Effector memory CD4-positive, alpha-beta T cell (primary cell): ENCODE results near the gene ARHGDIG.

ENCODE experiments used
- DNase-seq, 3 donors: peaks; one replicate each; pipeline ENCODE4 v3.0.0-alpha.2; 2020
- H3K27ac ChIP-seq: 2 replicates; pipeline ENCODE4 v1.7.0; 2013; ENCODE audit warnings: mild to moderate bottlenecking, low read length, moderate library complexity; ENCODE audit not compliant: insufficient read depth, poor library complexity, severe bottlenecking
- H3K27me3 ChIP-seq: replicated peaks from 2 replicates; pipeline ENCODE4 v1.7.0; 2013; ENCODE audit warnings: mild to moderate bottlenecking, low read length; ENCODE audit not compliant: insufficient read depth, control insufficient read depth, poor library complexity, severe bottlenecking
- H3K36me3 ChIP-seq: 2 replicates; pipeline ENCODE4 v1.7.0; 2013; ENCODE audit warnings: mild to moderate bottlenecking, low read length, moderate library complexity; ENCODE audit not compliant: control insufficient read depth, insufficient read depth
- H3K4me1 ChIP-seq: 2 replicates; pipeline ENCODE4 v1.7.0; 2013; ENCODE audit warnings: low read length, mild to moderate bottlenecking; ENCODE audit not compliant: control insufficient read depth, insufficient read depth, poor library complexity, severe bottlenecking
- H3K4me3 ChIP-seq: 2 replicates; pipeline ENCODE4 v1.7.0; 2013; ENCODE audit warnings: low read length, low read depth, mild to moderate bottlenecking; ENCODE audit not compliant: insufficient read depth, poor library complexity, severe bottlenecking
- H3K9me3 ChIP-seq: 2 replicates; pipeline ENCODE4 v1.7.0; 2013; ENCODE audit warnings: mild to moderate bottlenecking, low read length, moderate library complexity; ENCODE audit not compliant: control insufficient read depth
- total RNA-seq, 3 donors: gene quantifications; one replicate each; lab custom pipeline; 2026; lab: John Stamatoyannopoulos, UW

The ARHGDIG gene
- 0 reads per million in 3 donors for total RNA-seq

DNA sequence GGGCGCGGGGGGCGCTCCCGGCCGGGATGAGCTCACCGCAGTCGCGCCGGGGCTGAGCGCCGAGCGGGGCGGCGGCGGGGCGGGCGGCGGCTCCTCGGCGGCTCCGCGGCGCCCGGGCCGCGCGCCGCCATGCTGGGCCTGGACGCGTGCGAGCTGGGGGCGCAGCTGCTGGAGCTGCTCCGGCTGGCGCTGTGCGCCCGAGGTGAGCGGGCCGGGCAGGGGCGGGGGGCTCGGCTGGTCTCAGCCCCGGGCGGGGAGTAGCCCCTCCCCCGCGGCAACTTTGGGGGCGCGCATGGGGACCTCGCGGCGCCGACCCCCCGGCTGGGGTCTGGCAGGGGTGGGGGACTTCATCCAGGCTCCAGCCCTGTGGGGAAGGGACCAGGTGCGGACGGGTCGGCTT is at the start of gene ARHGDIG:
Gene ARHGDIG, plus strand, starts transcription at position 40 of the 400 bp plus-strand sequence. Its CDS starts 90 bp downstream, at position 130.
- H3K27me3 ChIP-seq = peaks cover 16% of the 10 kb centered on the region
- H3K36me3 ChIP-seq = no peaks in the 10 kb centered on the region
- H3K4me3 ChIP-seq = peak within 1 kb of the TSS; percentile 25
- H3K4me1 ChIP-seq = peaks cover 24% of the 10 kb centered on the region
- H3K9me3 ChIP-seq = no peaks in the 10 kb centered on the region
- DNase-seq = no peak
- H3K27ac ChIP-seq = no peak within 1 kb of the TSS

DNA sequence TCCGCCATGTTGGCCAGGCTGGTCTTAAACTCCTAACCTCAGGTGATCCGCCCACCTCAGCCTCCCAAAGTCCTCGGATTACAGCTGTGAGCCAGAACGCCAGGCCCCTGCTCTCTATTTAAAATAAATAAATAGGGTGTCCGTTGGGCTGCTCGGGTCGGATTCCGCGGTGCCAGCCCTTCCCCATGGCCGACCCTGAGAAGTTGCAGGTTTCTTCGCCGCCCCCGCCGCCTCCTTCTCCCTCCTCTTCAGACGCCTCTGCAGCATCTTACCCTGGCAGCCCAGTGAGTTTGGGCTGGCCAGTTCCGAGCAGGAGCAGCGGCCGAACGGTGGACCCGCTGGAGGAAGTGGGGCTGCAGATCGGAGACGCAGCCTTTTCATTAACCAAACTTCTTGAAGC is 49.4 kb upstream of the ARHGDIG start:
- no peak overlapping the region for H3K4me3 ChIP-seq
- peaks cover 5% of the 10 kb centered on the region for H3K4me1 ChIP-seq
- no peak for DNase-seq
- peaks cover 17% of the 10 kb centered on the region for H3K36me3 ChIP-seq
- H3K27ac ChIP-seq = no peak overlapping the region
- H3K27me3 ChIP-seq = no peaks in the 10 kb centered on the region
- no peaks in the 10 kb centered on the region for H3K9me3 ChIP-seq

- no peaks in the 10 kb centered on the region for H3K36me3 ChIP-seq
- H3K27ac ChIP-seq = peak within 1 kb of the TSS; percentile 97
- H3K4me3 ChIP-seq = peak within 1 kb of the TSS; percentile 73
- no peaks in the 10 kb centered on the region for H3K27me3 ChIP-seq
- no peaks in the 10 kb centered on the region for H3K9me3 ChIP-seq
- peak; percentile 87 to 92 (median 89) for DNase-seq
- no peaks in the 10 kb centered on the region for H3K4me1 ChIP-seq
These were observed 45.7 kb upstream of the ARHGDIG start, which contains the start of gene FAM234A for GRCh38 chr16:234468-235305. Gene FAM234A, plus strand, starts transcription at chr16:234821. Its CDS starts 19,593 bp downstream, at chr16:254414.

DNA sequence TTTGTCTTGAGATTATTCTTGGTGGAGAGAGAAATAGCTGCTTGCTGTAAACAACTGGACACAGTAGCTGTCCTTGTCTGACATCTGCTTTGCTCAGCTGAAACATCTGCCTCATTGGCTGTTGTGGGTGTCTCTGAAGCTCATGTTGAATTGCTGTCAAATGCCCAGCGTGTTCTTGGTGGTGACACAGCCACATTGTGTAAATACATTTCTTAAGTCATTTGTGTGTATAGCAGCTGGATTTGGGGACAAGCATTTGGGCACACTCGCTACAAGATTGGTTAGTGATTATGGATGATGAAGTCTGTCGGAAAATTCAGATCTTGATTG is 40.5 kb upstream of the ARHGDIG start:
- H3K4me3 ChIP-seq = no peak overlapping the region
- no peak for DNase-seq
- no peaks in the 10 kb centered on the region for H3K36me3 ChIP-seq
- H3K27ac ChIP-seq = no peak overlapping the region
- no peaks in the 10 kb centered on the region for H3K27me3 ChIP-seq
- no peaks in the 10 kb centered on the region for H3K4me1 ChIP-seq
- no peaks in the 10 kb centered on the region for H3K9me3 ChIP-seq

DNA sequence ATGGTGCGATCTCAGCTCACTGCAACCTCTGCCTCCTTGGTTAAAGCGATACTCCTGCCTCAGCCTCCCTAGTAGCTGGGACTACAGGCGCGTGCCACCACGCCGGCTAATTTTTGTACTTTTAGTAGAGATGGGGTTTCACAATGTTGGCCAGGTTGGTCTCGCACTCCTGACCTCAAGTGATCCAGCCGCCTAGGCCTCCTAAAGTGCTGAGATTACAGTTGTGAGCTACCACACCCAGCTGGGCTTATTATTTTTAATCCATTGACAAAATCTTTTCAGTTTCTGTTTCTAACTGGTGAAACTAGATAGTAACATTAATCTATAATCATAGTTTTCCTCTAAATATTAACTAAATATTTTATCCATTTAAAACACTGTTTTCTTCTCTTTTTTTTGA is 39.8 kb upstream of the ARHGDIG start:
- Histone ChIP-seq H3K4me1 (no peaks in the 10 kb centered on the region), H3K27me3 (no peaks in the 10 kb centered on the region), H3K27ac (no peak overlapping the region), H3K9me3 (no peaks in the 10 kb centered on the region), H3K4me3 (no peak overlapping the region), H3K36me3 (no peaks in the 10 kb centered on the region)
- no peak for DNase-seq

DNA sequence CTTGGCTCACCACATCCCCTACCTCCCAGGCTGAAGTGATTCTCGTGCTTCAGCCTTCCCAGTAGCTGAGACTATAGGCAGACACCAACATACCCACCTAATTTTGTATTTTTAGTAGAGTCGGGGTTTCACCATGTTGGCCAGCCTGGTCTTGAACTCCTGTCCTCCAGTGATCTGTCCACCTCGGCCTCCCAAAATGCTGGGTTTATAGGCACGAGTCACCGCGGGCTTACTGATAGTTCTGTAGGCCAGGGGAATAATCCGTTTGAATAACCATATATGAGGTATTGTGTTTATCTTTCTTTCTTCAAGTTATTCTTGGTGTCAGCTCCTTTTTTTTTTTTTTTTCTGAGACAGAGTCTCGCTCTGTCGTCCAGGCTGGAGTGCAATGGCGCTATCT is 38.1 kb upstream of the ARHGDIG start:
- no peaks in the 10 kb centered on the region for H3K4me1 ChIP-seq
- no peaks in the 10 kb centered on the region for H3K9me3 ChIP-seq
- no peaks in the 10 kb centered on the region for H3K36me3 ChIP-seq
- DNase-seq = no peak
- no peak overlapping the region for H3K27ac ChIP-seq
- no peaks in the 10 kb centered on the region for H3K27me3 ChIP-seq
- H3K4me3 ChIP-seq = no peak overlapping the region

GRCh38 chr16:243348-243747 is 37.0 kb upstream of the ARHGDIG start:
- DNase-seq = no peak
- H3K4me1 ChIP-seq = no peaks in the 10 kb centered on the region
- H3K27me3 ChIP-seq = no peaks in the 10 kb centered on the region
- H3K27ac ChIP-seq = no peak overlapping the region
- no peak overlapping the region for H3K4me3 ChIP-seq
- H3K36me3 ChIP-seq = no peaks in the 10 kb centered on the region
- no peaks in the 10 kb centered on the region for H3K9me3 ChIP-seq

DNA sequence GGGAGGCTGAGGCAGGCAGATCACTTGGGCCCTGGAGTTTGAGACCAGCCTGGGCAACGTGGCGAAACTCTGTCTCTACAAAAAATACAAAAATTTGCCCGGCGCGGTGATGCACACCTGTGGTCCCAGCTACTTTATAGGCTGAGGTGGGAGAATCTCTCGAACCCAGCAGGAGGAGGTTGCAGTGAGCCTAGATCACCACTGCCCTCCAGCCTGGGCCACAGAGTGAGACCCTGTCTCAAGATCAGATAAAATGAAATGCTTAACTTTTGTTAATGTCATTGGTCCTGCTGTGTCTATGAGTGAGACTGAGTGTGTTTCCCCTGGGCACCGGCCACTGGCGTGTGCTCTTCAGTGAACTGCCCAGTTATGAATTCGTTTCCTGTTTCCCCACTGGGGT is 35.3 kb upstream of the ARHGDIG start:
- Histone ChIP-seq H3K9me3 (no peaks in the 10 kb centered on the region), H3K4me3 (no peak overlapping the region), H3K27me3 (no peaks in the 10 kb centered on the region), H3K4me1 (no peaks in the 10 kb centered on the region), H3K27ac (no peak overlapping the region), H3K36me3 (no peaks in the 10 kb centered on the region)
- DNase-seq = no peak

GRCh38 chr16:247027-247426 is 33.4 kb upstream of the ARHGDIG start:
- Histone ChIP-seq H3K4me1 (no peaks in the 10 kb centered on the region), H3K36me3 (no peaks in the 10 kb centered on the region), H3K27me3 (no peaks in the 10 kb centered on the region), H3K9me3 (no peaks in the 10 kb centered on the region), H3K4me3 (no peak overlapping the region), H3K27ac (no peak overlapping the region)
- no peak for DNase-seq

DNA sequence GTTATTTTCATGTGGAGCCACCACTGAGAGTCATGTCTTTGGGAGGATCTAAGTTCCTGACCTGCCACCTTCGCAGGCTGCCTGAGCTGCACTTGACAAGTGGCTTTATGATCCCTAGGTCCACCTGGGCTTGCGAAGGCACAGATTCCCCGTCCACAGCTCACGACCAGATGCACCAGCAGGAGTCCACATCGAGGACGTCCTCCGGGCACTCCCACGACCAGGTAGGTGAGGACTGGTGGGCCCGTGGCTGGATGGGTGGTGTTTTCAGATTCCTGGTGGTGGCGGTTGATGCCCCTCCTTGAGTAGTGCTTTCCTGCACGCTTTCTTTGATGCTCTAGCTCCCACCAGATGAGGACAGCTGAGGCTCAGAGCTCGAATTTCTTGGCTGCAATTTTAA is 31.0 kb upstream of the ARHGDIG start:
- no peak for DNase-seq
- Histone ChIP-seq H3K9me3 (no peaks in the 10 kb centered on the region), H3K36me3 (no peaks in the 10 kb centered on the region), H3K4me3 (no peak overlapping the region), H3K4me1 (peaks cover 13% of the 10 kb centered on the region), H3K27me3 (no peaks in the 10 kb centered on the region), H3K27ac (no peak overlapping the region)
